ENCODE data around the gene IQSEC1. TPM values are rescaled to one million over a fixed set of nuclear protein-coding genes. Genes with fewer than 3 reads are reported as not detected.
A peak's percentile ranks its signal among the peaks of the same experiment; 100 is the strongest.

Gene IQSEC1
- total and polyA plus RNA-seq, 2 donors (not counting 1 experiment from before 2014, with no cell fraction given): 96.7 to 222 TPM

DNA sequence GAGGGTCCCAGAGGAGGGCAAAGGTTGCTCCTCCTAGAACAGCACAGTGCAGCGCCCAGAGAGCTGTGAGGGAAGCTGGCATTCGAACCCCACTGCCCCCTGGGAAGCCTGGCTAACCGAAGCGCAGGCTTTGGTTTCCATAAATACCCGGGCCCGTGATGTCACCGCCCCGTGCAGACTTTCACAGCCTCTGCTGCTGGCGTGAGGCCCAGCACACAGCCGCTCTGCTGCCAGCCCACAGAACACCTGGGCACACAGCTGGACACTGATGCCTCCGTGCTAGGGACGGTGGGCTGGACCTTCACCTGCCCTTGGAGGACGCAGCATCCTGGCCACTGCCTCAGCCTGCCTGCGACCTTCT, 1.0 kb downstream of the IQSEC1 start:
- Histone ChIP-seq H4K20me1 (ENCODE audit: control insufficient read depth, insufficient read depth, low read length, poor library complexity, severe bottlenecking) (no peaks in the 10 kb centered on the region), H3K4me1 (ENCODE audit: control insufficient read depth in 2 of 2, insufficient read depth in 2 of 2, low read length in 2 of 2) (peaks cover 55 to 70% of the 10 kb centered on the region in 2 donors), H3K9ac (ENCODE audit: low read length) (peak overlapping the region; percentile 66), H2AFZ (ENCODE audit: insufficient read depth, low read depth, low read length, poor library complexity, severe bottlenecking) (peak overlapping the region; percentile 66), H3K4me3 (ENCODE audit: control extremely low read depth in 1 of 5, extremely low read depth in 1 of 5, insufficient read depth in 1 of 5, low read depth in 2 of 5, low read length in 4 of 5) (peak overlapping the region; percentile 21 to 65 (median 53)), H3K4me2 (replicated peaks; ENCODE audit: low read depth, low read length, poor library complexity, severe bottlenecking) (peak overlapping the region; percentile 92), H3K9me3 (ENCODE audit: control extremely low read depth in 1 of 3, control insufficient read depth in 2 of 3, insufficient read depth in 1 of 3, low read length in 2 of 3) (peaks cover 0 to 4% (median 0%) of the 10 kb centered on the region in 3 donors), H3K27ac (ENCODE audit: low read length in 2 of 2) (peak overlapping the region; percentile 79 to 90), H3K79me2 (ENCODE audit: control insufficient read depth, insufficient read depth, low read length) (peaks cover 82% of the 10 kb centered on the region), H3K27me3 (replicated peaks in 1 of 4; ENCODE audit: control extremely low read depth in 1 of 4, control insufficient read depth in 3 of 4, insufficient read depth in 4 of 4, low read length in 3 of 4) (no peaks in the 10 kb centered on the region), H3K36me3 (replicated peaks in 1 of 2; ENCODE audit: control extremely low read depth in 1 of 2, control insufficient read depth in 1 of 2, extremely low read depth in 1 of 2, insufficient read depth in 2 of 2, low read length in 1 of 2) (no peaks in the 10 kb centered on the region)
- DNase-seq: peak; percentile 82
- H3K27me3 Mint-ChIP-seq: no peaks in the 10 kb centered on the region
- ATAC-seq (ENCODE audit: low read depth): peak; percentile 63
- CTCF ChIA-PET: interaction anchor here (0.6 to 1.6 kb wide), 9 partner anchors 20 to 389 kb away, joined by 3 to 8 read pairs (median 4); no protein-coding TSS in a partner anchor
- POLR2A ChIA-PET: interaction anchor here (0.6 to 2.3 kb wide), 6 partner anchors 12 to 122 kb away, joined by 3 to 8 read pairs (median 4); no protein-coding TSS in a partner anchor
- H3K27ac Mint-ChIP-seq: peak overlapping the region; percentile 93
- H3K4me3 Mint-ChIP-seq: peak overlapping the region; percentile 91
- 3% methylated on average over 14 of the region's 14 CpGs for WGBS (ENCODE audit: insufficient coverage)
- peaks cover 69% of the 10 kb centered on the region for H3K4me1 Mint-ChIP-seq
- TF ChIP-seq, protein P1, sequence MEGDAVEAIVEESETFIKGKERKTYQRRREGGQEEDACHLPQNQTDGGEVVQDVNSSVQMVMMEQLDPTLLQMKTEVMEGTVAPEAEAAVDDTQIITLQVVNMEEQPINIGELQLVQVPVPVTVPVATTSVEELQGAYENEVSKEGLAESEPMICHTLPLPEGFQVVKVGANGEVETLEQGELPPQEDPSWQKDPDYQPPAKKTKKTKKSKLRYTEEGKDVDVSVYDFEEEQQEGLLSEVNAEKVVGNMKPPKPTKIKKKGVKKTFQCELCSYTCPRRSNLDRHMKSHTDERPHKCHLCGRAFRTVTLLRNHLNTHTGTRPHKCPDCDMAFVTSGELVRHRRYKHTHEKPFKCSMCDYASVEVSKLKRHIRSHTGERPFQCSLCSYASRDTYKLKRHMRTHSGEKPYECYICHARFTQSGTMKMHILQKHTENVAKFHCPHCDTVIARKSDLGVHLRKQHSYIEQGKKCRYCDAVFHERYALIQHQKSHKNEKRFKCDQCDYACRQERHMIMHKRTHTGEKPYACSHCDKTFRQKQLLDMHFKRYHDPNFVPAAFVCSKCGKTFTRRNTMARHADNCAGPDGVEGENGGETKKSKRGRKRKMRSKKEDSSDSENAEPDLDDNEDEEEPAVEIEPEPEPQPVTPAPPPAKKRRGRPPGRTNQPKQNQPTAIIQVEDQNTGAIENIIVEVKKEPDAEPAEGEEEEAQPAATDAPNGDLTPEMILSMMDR (IDR thresholded peaks at IDR 0.05): no peak
- TF ChIP-seq EZH2 (IDR thresholded peaks at IDR 0.05; ENCODE audit: borderline replicate concordance, insufficient read depth, low read depth, low read length, poor library complexity, severe bottlenecking): no peak
- no peaks in the 10 kb centered on the region for H3K9me3 Mint-ChIP-seq (ENCODE audit: insufficient read depth)
- intact Hi-C loops (cut with micrococcal nuclease): loop anchor here (1.0 to 5.0 kb wide), 2 partner anchors 26 to 260 kb away; no protein-coding TSS in a partner anchor

DNA sequence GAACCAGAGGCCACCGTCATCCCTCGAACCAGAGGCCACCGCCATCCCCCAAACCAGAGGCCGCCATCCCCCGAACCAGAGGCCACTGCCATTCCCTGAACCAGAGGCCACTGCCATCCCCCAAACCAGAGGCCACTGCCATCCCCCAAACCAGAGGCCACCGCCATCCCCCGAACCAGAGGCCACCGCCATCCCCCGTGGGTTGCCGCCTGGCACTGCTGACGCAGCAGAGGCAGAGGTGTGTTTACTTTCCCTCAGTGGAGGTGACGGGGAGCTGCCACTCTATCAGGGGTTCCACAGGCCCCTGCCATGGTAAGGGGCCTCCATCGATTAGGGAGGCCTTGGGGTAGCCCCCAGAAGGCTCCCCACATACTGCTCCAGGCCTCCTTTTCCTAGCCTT, 1.5 kb downstream of the IQSEC1 start:
- no peaks in the 10 kb centered on the region for H3K27me3 ChIP-seq (replicated peaks in 1 of 4; ENCODE audit: control extremely low read depth in 1 of 4, control insufficient read depth in 3 of 4, insufficient read depth in 4 of 4, low read length in 3 of 4)
- H3K79me2 ChIP-seq (ENCODE audit: control insufficient read depth, insufficient read depth, low read length): peaks cover 88% of the 10 kb centered on the region
- Mint-ChIP-seq H3K27me3 (no peaks in the 10 kb centered on the region), H3K9me3 (ENCODE audit: insufficient read depth) (no peaks in the 10 kb centered on the region), H3K27ac (peak overlapping the region; percentile 93), H3K4me1 (peaks cover 73% of the 10 kb centered on the region), H3K4me3 (peak overlapping the region; percentile 91)
- intact Hi-C loops (cut with micrococcal nuclease): loop anchor here (1.0 to 5.0 kb wide), 2 partner anchors 25 to 261 kb away; no protein-coding TSS in a partner anchor
- no peaks in the 10 kb centered on the region for H3K36me3 ChIP-seq (replicated peaks in 1 of 2; ENCODE audit: control extremely low read depth in 1 of 2, control insufficient read depth in 1 of 2, extremely low read depth in 1 of 2, insufficient read depth in 2 of 2, low read length in 1 of 2)
- WGBS (ENCODE audit: insufficient coverage): 65% methylated on average over 10 of the region's 13 CpGs
- ChIA-PET POLR2A (interaction anchor here (0.6 to 2.3 kb wide), 5 partner anchors 12 to 121 kb away, joined by 3 to 8 read pairs (median 4); no protein-coding TSS in a partner anchor), CTCF (interaction anchor here (0.6 to 1.6 kb wide), 9 partner anchors 20 to 390 kb away, joined by 3 to 8 read pairs (median 4); no protein-coding TSS in a partner anchor)
- H3K4me3 ChIP-seq (ENCODE audit: control extremely low read depth in 1 of 5, extremely low read depth in 1 of 5, insufficient read depth in 1 of 5, low read depth in 2 of 5, low read length in 4 of 5): peak overlapping the region in 4 of 5 experiments; percentile 49 to 65 (median 57)
- peak overlapping the region; percentile 66 for H3K9ac ChIP-seq (ENCODE audit: low read length)
- DNase-seq (peak; percentile 27), ATAC-seq (ENCODE audit: low read depth) (no peak)
- peak overlapping the region; percentile 66 for H2AFZ ChIP-seq (ENCODE audit: insufficient read depth, low read depth, low read length, poor library complexity, severe bottlenecking)
- TF ChIP-seq, protein P1 (IDR thresholded peaks at IDR 0.05): no peak
- TF ChIP-seq EZH2 (IDR thresholded peaks at IDR 0.05; ENCODE audit: borderline replicate concordance, insufficient read depth, low read depth, low read length, poor library complexity, severe bottlenecking): no peak
- H3K27ac ChIP-seq (ENCODE audit: low read length in 2 of 2): peak overlapping the region; percentile 79 to 90
- H3K9me3 ChIP-seq (ENCODE audit: control extremely low read depth in 1 of 3, control insufficient read depth in 2 of 3, insufficient read depth in 1 of 3, low read length in 2 of 3): peaks cover 0 to 4% (median 0%) of the 10 kb centered on the region in 3 donors
- H4K20me1 ChIP-seq (ENCODE audit: control insufficient read depth, insufficient read depth, low read length, poor library complexity, severe bottlenecking): no peaks in the 10 kb centered on the region
- peaks cover 58 to 75% of the 10 kb centered on the region in 2 donors for H3K4me1 ChIP-seq (ENCODE audit: control insufficient read depth in 2 of 2, insufficient read depth in 2 of 2, low read length in 2 of 2)
- H3K4me2 ChIP-seq (replicated peaks; ENCODE audit: low read depth, low read length, poor library complexity, severe bottlenecking): peak overlapping the region; percentile 92
